Activated CD4-positive, alpha-beta T cell treated with anti-CD3 and anti-CD28 coated beads for 36 hours (primary cell): ENCODE results near the gene RASSF8. TPM values are rescaled to one million over a fixed set of nuclear protein-coding genes. Genes with fewer than 3 reads are reported as not detected.

ENCODE experiments used
- ATAC-seq: fragments of 200-7000 bp; cut with Tn5 transposase; one replicate; pipeline ENCODE4 v1.10.0; 2021; ENCODE audit warnings: mild to moderate bottlenecking, moderate library complexity
- CTCF ChIA-PET: fragments of 350-600 bp; sonication (Branson Sonifier 250); formaldehyde crosslinking; loops from one replicate; lab custom pipeline; 2021; ENCODE audit warnings: antibody characterized with exemption; lab: Charles Lee
- POLR2A ChIA-PET: fragments of 350-600 bp; sonication (Branson Sonifier 250); formaldehyde crosslinking; loops from one replicate; lab custom pipeline; 2021; ENCODE audit warnings: antibody characterized with exemption, inconsistent platforms; lab: Charles Lee
- DNase-seq: peaks from one replicate; pipeline ENCODE4 v3.0.0-alpha.2; 2020
- H3K27ac Mint-ChIP-seq: one replicate; pipeline ENCODE4 v1.8.0; 2021; ENCODE audit warnings: mixed read lengths
- H3K27me3 Mint-ChIP-seq: one replicate; pipeline ENCODE4 v1.8.0; 2021; ENCODE audit warnings: mixed read lengths
- H3K36me3 Mint-ChIP-seq: one replicate; pipeline ENCODE4 v1.8.0; 2021; ENCODE audit warnings: low read depth, mixed read lengths
- H3K4me1 Mint-ChIP-seq: one replicate; pipeline ENCODE4 v1.8.0; 2021; ENCODE audit warnings: mixed read lengths
- H3K4me3 Mint-ChIP-seq: one replicate; pipeline ENCODE4 v1.8.0; 2021; ENCODE audit warnings: mild to moderate bottlenecking, moderate library complexity, mixed read lengths
- H3K9me3 Mint-ChIP-seq: one replicate; pipeline ENCODE4 v1.8.0; 2021; ENCODE audit warnings: low read depth, mixed read lengths
- intact Hi-C, 2 experiments: fragments of 100-400 bp; cut with DNase I in 1 of 2; cut with micrococcal nuclease in 1 of 2; formaldehyde crosslinking; loops; one replicate each; pipeline versions ENCODE4 v1.14.2 to v1.15.1; 2022 to 2024; cut with DNase I, micrococcal nuclease
- total RNA-seq, 2 experiments: library from RNA; stranded (reverse); gene quantifications; one replicate each; pipeline ENCODE4 v1.2.3, GENCODE V29; 2021

Gene RASSF8
- total RNA-seq, 2 experiments from 2014 or later, result 1.2 to 1.3 TPM

GRCh38 chr12:26017484-26018211 lies 59.2 kb downstream of the RASSF8 start:
- POLR2A ChIA-PET, result no interaction called here
- DNase-seq, result peak; percentile 23
- no peak overlapping the region for H3K27ac Mint-ChIP-seq
- no peak overlapping the region for H3K4me3 Mint-ChIP-seq
- H3K9me3 Mint-ChIP-seq, result no peaks in the 10 kb centered on the region
- intact Hi-C loops, result loop anchor here in 1 of 2 experiments (1.0 to 5.0 kb wide), 2 partner anchors 435 to 581 kb away; no protein-coding TSS in a partner anchor
- no peak for ATAC-seq
- no peaks in the 10 kb centered on the region for H3K36me3 Mint-ChIP-seq
- H3K27me3 Mint-ChIP-seq, result no peaks in the 10 kb centered on the region
- CTCF ChIA-PET, result interaction anchor here (2.5 kb wide), 1 partner anchor 584 kb away, joined by 7 read pairs; no protein-coding TSS in a partner anchor
- H3K4me1 Mint-ChIP-seq, result no peaks in the 10 kb centered on the region

DNA sequence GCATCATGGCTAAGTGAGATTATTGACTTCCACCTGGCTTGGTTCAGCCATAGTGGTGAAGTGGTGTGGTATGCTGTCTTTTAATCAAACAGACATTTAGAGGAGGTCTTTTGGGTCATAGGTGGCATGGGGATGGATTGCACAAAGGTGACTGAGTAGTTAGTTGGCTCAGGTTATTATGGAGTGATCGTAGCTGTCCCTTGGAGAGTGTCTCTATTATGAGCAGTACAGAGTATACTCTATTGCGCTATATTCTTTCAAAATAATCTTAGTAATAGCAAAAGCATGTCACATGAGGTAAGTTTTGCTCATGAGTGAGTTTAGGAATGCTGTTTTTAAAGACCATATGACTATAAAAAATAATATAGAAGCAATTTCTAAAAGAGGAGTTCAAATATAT lies 60.4 kb downstream of the RASSF8 start:
- Mint-ChIP-seq H3K27me3 (peaks cover 2% of the 10 kb centered on the region), H3K4me1 (no peaks in the 10 kb centered on the region), H3K36me3 (no peaks in the 10 kb centered on the region), H3K4me3 (no peak overlapping the region), H3K27ac (no peak overlapping the region), H3K9me3 (no peaks in the 10 kb centered on the region)
- intact Hi-C loops, result loop anchor here in 1 of 2 experiments (5.0 kb wide), 1 partner anchor 437 kb away; no protein-coding TSS in a partner anchor
- ChIA-PET POLR2A (no interaction called here), CTCF (interaction anchor here (2.5 kb wide), 1 partner anchor 585 kb away, joined by 7 read pairs; no protein-coding TSS in a partner anchor)
- DNase-seq (no peak), ATAC-seq (no peak)

- H3K27ac Mint-ChIP-seq, result no peak overlapping the region
These were observed 63.1 kb downstream of the RASSF8 start for GRCh38 chr12:26021534-26021933.

DNA sequence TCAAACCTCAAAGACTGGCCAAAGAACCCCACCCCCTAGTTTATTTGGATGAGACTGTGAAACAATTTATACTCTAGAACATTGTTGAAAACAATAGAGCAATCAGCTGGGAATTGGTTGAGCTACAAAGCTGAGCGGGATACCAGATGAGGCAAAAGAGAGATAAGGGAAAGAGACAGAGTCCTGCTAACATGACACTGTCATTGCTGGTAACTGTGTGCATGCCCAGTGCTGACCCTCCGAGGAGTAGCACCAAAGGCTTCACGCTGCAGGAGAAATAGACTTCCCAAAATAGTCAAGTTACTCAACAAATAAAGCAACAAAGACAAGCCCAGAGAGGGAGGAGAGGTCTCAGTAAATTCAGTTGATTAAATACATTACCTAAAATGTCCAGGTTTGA lies 63.6 kb downstream of the RASSF8 start:
- DNase-seq, result no peak
- Mint-ChIP-seq H3K4me1 (no peaks in the 10 kb centered on the region), H3K27me3 (peaks cover 4% of the 10 kb centered on the region), H3K4me3 (no peak overlapping the region), H3K27ac (no peak overlapping the region), H3K36me3 (no peaks in the 10 kb centered on the region), H3K9me3 (no peaks in the 10 kb centered on the region)
- no peak for ATAC-seq
- ChIA-PET CTCF (interaction anchor here (1.4 to 1.5 kb wide), 2 partner anchors 10 to 585 kb away, joined by 4 read pairs; no protein-coding TSS in a partner anchor), POLR2A (no interaction called here)
- intact Hi-C loops, result no loop called here

More at GRCh38 chr12:26021534-26021933, 63.1 kb downstream of the RASSF8 start:
- POLR2A ChIA-PET, result no interaction called here
- H3K27me3 Mint-ChIP-seq, result peaks cover 4% of the 10 kb centered on the region
- no peak overlapping the region for H3K4me3 Mint-ChIP-seq
- no peak for DNase-seq
- CTCF ChIA-PET, result interaction anchor here (0.6 to 1.5 kb wide), 2 partner anchors 548 to 585 kb away, joined by 3 to 4 read pairs; no protein-coding TSS in a partner anchor
- no peaks in the 10 kb centered on the region for H3K4me1 Mint-ChIP-seq
- no peak for ATAC-seq
- intact Hi-C loops, result no loop called here
- no peaks in the 10 kb centered on the region for H3K36me3 Mint-ChIP-seq
- no peaks in the 10 kb centered on the region for H3K9me3 Mint-ChIP-seq

DNA sequence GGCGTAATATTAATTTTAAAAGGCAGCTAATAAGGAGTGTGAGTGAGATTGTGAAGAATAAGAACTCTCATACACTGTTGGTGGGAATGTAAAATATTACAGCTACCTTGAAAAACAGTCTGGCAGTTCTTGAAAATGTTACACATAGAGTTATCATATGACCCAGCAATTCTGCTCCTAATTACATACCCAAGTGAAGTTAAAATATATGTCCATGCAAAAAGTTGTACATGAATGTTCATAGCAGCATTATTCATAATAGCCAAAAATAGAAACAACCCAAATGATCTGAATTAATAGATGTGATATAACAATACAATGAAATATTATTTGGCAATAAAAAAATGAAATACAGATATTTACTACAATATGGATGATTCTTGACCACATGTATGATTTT lies 68.2 kb downstream of the RASSF8 start:
- no peak overlapping the region for H3K4me3 Mint-ChIP-seq
- ATAC-seq (no peak), DNase-seq (no peak)
- intact Hi-C loops, result loop anchor here in 1 of 2 experiments (2.0 kb wide), 1 partner anchor 26 kb away; no protein-coding TSS in a partner anchor
- no peaks in the 10 kb centered on the region for H3K36me3 Mint-ChIP-seq
- H3K27ac Mint-ChIP-seq, result no peak overlapping the region
- peaks cover 4% of the 10 kb centered on the region for H3K27me3 Mint-ChIP-seq
- no peaks in the 10 kb centered on the region for H3K9me3 Mint-ChIP-seq
- H3K4me1 Mint-ChIP-seq, result no peaks in the 10 kb centered on the region
- ChIA-PET POLR2A (no interaction called here), CTCF (interaction anchor here (0.9 to 1.5 kb wide), 2 partner anchors 588 to 591 kb away, joined by 4 to 5 read pairs; no protein-coding TSS in a partner anchor)

GRCh38 chr12:26027401-26027800 lies 68.9 kb downstream of the RASSF8 start:
- Mint-ChIP-seq H3K9me3 (no peaks in the 10 kb centered on the region), H3K4me1 (no peaks in the 10 kb centered on the region), H3K36me3 (no peaks in the 10 kb centered on the region)

GRCh38 chr12:26028953-26029735 lies 70.7 kb downstream of the RASSF8 start:
- no peak for ATAC-seq
- no peak overlapping the region for H3K4me3 Mint-ChIP-seq
- no peaks in the 10 kb centered on the region for H3K36me3 Mint-ChIP-seq
- ChIA-PET POLR2A (no interaction called here), CTCF (interaction anchor here (0.7 to 1.9 kb wide), 8 partner anchors 9 to 595 kb away, joined by 3 to 10 read pairs (median 4); no protein-coding TSS in a partner anchor)
- intact Hi-C loops, result loop anchor here (1.0 to 2.0 kb wide), 2 partner anchors 593 to 788 kb away; no protein-coding TSS in a partner anchor
- no peaks in the 10 kb centered on the region for H3K4me1 Mint-ChIP-seq
- peaks cover 2% of the 10 kb centered on the region for H3K27me3 Mint-ChIP-seq
- no peak overlapping the region for H3K27ac Mint-ChIP-seq
- peak; percentile 44 for DNase-seq
- no peaks in the 10 kb centered on the region for H3K9me3 Mint-ChIP-seq

More at GRCh38 chr12:26027401-26027800, 68.9 kb downstream of the RASSF8 start:
- ChIA-PET POLR2A (no interaction called here), CTCF (interaction anchor here (0.6 to 1.5 kb wide), 4 partner anchors 11 to 615 kb away, joined by 3 to 5 read pairs (median 4); no protein-coding TSS in a partner anchor)
- Mint-ChIP-seq H3K27me3 (peaks cover 4% of the 10 kb centered on the region), H3K4me3 (no peak overlapping the region), H3K27ac (no peak overlapping the region)
- intact Hi-C loops, result loop anchor here in 1 of 2 experiments (2.0 kb wide), 1 partner anchor 27 kb away; no protein-coding TSS in a partner anchor
- no peak for ATAC-seq
- no peak for DNase-seq

- Mint-ChIP-seq H3K27me3 (peaks cover 2% of the 10 kb centered on the region), H3K4me1 (no peaks in the 10 kb centered on the region), H3K4me3 (no peak overlapping the region), H3K36me3 (no peaks in the 10 kb centered on the region), H3K27ac (no peak overlapping the region), H3K9me3 (no peaks in the 10 kb centered on the region)
- DNase-seq, result no peak
- intact Hi-C loops, result loop anchor here (1.0 to 2.0 kb wide), 2 partner anchors 593 to 789 kb away; no protein-coding TSS in a partner anchor
- ChIA-PET CTCF (interaction anchor here (0.7 to 1.9 kb wide), 4 partner anchors 9 to 591 kb away, joined by 3 to 10 read pairs (median 4); no protein-coding TSS in a partner anchor), POLR2A (no interaction called here)
- no peak for ATAC-seq
These were observed 71.2 kb downstream of the RASSF8 start for GRCh38 chr12:26029736-26030022.

DNA sequence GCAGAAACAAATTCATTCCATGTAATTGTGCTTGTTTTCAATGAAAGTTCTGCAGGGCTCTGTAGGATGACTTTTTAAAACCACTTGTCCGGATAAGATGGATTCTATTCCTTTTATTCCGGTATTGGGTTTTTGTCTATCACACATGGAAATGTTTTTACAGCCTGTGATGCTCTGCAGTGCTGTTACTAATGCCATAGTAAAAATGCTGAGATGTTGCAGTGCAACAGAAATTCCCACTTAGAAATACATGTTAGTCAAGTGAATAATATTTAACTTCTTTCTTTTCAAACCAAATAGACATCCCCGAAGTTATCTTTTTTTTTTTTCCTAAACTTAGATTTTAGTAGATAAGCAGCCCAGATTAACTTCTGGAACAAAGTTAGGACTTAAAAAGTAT lies 71.9 kb downstream of the RASSF8 start:
- no peak for ATAC-seq
- ChIA-PET CTCF (interaction anchor here (0.6 to 0.7 kb wide), 3 partner anchors 587 to 671 kb away, joined by 3 read pairs; no protein-coding TSS in a partner anchor), POLR2A (no interaction called here)
- H3K9me3 Mint-ChIP-seq, result no peaks in the 10 kb centered on the region
- no peaks in the 10 kb centered on the region for H3K4me1 Mint-ChIP-seq
- H3K4me3 Mint-ChIP-seq, result no peak overlapping the region
- H3K36me3 Mint-ChIP-seq, result no peaks in the 10 kb centered on the region
- no peak overlapping the region for H3K27ac Mint-ChIP-seq
- H3K27me3 Mint-ChIP-seq, result no peaks in the 10 kb centered on the region
- intact Hi-C loops, result no loop called here
- DNase-seq, result no peak

- Mint-ChIP-seq H3K27me3 (no peaks in the 10 kb centered on the region), H3K36me3 (no peaks in the 10 kb centered on the region), H3K4me1 (no peaks in the 10 kb centered on the region), H3K4me3 (no peak overlapping the region), H3K9me3 (no peaks in the 10 kb centered on the region), H3K27ac (no peak overlapping the region)
- CTCF ChIA-PET, result interaction anchor here (1.3 to 1.9 kb wide), 3 partner anchors 8 to 595 kb away, joined by 4 to 6 read pairs (median 4); no protein-coding TSS in a partner anchor
- ATAC-seq, result no peak
- POLR2A ChIA-PET, result no interaction called here
- intact Hi-C loops, result no loop called here
- no peak for DNase-seq
These were observed 72.8 kb downstream of the RASSF8 start for GRCh38 chr12:26031318-26031717.

- no peak for DNase-seq
- H3K4me3 Mint-ChIP-seq, result no peak overlapping the region
- no peak overlapping the region for H3K27ac Mint-ChIP-seq
- no peak for ATAC-seq
- H3K36me3 Mint-ChIP-seq, result no peaks in the 10 kb centered on the region
- CTCF ChIA-PET, result interaction anchor here (1.0 to 1.9 kb wide), 4 partner anchors 9 to 596 kb away, joined by 3 to 6 read pairs (median 4); no protein-coding TSS in a partner anchor
- no peaks in the 10 kb centered on the region for H3K4me1 Mint-ChIP-seq
- POLR2A ChIA-PET, result no interaction called here
- intact Hi-C loops, result no loop called here
- no peaks in the 10 kb centered on the region for H3K27me3 Mint-ChIP-seq
- no peaks in the 10 kb centered on the region for H3K9me3 Mint-ChIP-seq
These were observed 73.3 kb downstream of the RASSF8 start for GRCh38 chr12:26031827-26032226.
